ENCODE results near the gene FAM240A.

- TF ChIP-seq EZH2 (IDR thresholded peaks at IDR 0.05; ENCODE audit: low read length, missing control alignments) (no peak), CTCF (conservative IDR thresholded peaks at IDR 0.05 in 1 of 2, IDR thresholded peaks at IDR 0.05 in 1 of 2; ENCODE audit: low read depth in 1 of 2, low read length in 2 of 2) (no peak)
Observed at GRCh38 chr3:46639221-46639620, 26.9 kb downstream of the FAM240A start.

Data from fibroblast of lung (primary cell).